ENCODE results near the gene ATP6V1D.
"Not testable (repeated sequence)": the region's sequence is repeated elsewhere in the genome, so short reads cannot be mapped to it uniquely, and the experiment has no call there.

The ATP6V1D gene

DNA sequence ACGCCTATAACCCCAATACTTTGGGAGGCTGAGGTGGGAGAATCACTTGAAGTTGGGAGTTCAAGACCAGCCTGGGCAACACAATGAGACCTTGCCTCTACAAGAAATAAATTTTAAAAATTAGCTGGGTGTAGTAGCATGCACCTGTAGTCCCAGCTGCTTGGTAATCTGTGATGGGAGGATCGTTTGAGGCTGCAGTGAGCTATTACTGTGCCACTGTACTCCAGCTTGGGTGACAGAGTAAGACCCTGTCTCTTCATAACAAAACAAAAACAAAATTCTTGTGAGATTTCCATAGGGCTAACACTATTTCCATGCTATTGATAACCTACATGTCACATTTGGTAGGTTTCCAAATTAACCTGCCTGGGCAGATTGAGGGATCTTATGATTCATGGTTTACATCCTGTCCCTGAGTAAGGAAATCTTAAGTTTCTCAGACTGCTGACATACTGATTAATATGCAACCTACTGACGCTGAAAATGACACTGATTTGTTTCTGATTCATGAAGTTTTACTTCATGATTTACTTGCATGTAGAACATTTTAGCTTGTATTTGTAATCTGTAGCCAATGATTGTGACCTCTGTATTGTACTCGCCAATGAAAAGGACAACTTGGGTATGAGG, 15.9 kb downstream of the ATP6V1D start:
- Histone ChIP-seq H3K36me3 (ENCODE audit: insufficient read depth, low read length) (peaks cover 61% of the 10 kb centered on the region), H3K79me2 (ENCODE audit: insufficient read depth, low read length) (no peaks in the 10 kb centered on the region), H3K4me2 (ENCODE audit: insufficient read depth, low read length) (no peak overlapping the region), H3K27ac (ENCODE audit: low read length) (no peak overlapping the region), H3K9me3 (ENCODE audit: insufficient read depth, low read length, severe bottlenecking) (no peaks in the 10 kb centered on the region), H2AFZ (ENCODE audit: low read depth, low read length) (no peak overlapping the region), H3K27me3 (ENCODE audit: insufficient read depth, low read length, poor library complexity) (no peaks in the 10 kb centered on the region), H3K4me1 (ENCODE audit: insufficient read depth, low read length) (no peaks in the 10 kb centered on the region), H3K4me3 (ENCODE audit: low read depth in 1 of 2, low read length in 2 of 2) (no peak overlapping the region), H4K20me1 (ENCODE audit: insufficient read depth, low read length) (no peaks in the 10 kb centered on the region), H3K9ac (ENCODE audit: low read depth, low read length) (no peak overlapping the region)
- DNase-seq (no peak), ATAC-seq (ENCODE audit: insufficient read depth, low read depth) (no peak)
- TF ChIP-seq, protein P1, sequence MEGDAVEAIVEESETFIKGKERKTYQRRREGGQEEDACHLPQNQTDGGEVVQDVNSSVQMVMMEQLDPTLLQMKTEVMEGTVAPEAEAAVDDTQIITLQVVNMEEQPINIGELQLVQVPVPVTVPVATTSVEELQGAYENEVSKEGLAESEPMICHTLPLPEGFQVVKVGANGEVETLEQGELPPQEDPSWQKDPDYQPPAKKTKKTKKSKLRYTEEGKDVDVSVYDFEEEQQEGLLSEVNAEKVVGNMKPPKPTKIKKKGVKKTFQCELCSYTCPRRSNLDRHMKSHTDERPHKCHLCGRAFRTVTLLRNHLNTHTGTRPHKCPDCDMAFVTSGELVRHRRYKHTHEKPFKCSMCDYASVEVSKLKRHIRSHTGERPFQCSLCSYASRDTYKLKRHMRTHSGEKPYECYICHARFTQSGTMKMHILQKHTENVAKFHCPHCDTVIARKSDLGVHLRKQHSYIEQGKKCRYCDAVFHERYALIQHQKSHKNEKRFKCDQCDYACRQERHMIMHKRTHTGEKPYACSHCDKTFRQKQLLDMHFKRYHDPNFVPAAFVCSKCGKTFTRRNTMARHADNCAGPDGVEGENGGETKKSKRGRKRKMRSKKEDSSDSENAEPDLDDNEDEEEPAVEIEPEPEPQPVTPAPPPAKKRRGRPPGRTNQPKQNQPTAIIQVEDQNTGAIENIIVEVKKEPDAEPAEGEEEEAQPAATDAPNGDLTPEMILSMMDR (IDR thresholded peaks at IDR 0.05; ENCODE audit: borderline replicate concordance, extremely low read depth, low read length, poor library complexity, severe bottlenecking), result no peak
- no peak for TF ChIP-seq EZH2 (IDR thresholded peaks at IDR 0.05; ENCODE audit: borderline replicate concordance, low read depth, low read length, severe bottlenecking)

DNA sequence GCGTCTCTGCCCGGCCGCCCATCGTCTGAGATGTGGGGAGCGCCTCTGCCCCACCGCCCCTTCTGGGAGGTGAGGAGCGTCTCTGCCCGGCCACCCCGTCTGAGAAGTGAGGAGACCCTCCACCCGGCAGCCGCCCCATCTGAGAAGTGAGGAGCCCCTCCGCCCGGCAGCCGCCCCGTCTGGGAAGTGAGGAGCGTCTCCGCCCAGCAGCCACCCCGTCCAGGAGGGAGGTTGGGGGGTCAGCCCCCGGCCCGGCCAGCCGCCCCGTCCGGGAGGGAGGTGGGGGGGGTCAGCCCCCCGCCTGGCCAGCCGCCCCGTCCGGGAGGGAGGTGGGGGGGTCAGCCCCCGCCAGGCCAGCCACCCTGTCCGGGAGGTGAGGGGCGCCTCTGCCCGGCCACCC, 18.4 kb downstream of the ATP6V1D start:
- H3K27ac ChIP-seq (ENCODE audit: low read length); H3K27me3 ChIP-seq (ENCODE audit: insufficient read depth, low read length, poor library complexity); H3K4me3 ChIP-seq (ENCODE audit: low read depth in 1 of 2, low read length in 2 of 2); DNase-seq; H3K4me2 ChIP-seq (ENCODE audit: insufficient read depth, low read length); H3K79me2 ChIP-seq (ENCODE audit: insufficient read depth, low read length); H3K9ac ChIP-seq (ENCODE audit: low read depth, low read length); H3K4me1 ChIP-seq (ENCODE audit: insufficient read depth, low read length); H3K9me3 ChIP-seq (ENCODE audit: insufficient read depth, low read length, severe bottlenecking); ATAC-seq (ENCODE audit: insufficient read depth, low read depth); H2AFZ ChIP-seq (ENCODE audit: low read depth, low read length); H4K20me1 ChIP-seq (ENCODE audit: insufficient read depth, low read length): not testable (repeated sequence)
- H3K36me3 ChIP-seq (ENCODE audit: insufficient read depth, low read length), result peaks cover 62% of the 10 kb centered on the region

DNA sequence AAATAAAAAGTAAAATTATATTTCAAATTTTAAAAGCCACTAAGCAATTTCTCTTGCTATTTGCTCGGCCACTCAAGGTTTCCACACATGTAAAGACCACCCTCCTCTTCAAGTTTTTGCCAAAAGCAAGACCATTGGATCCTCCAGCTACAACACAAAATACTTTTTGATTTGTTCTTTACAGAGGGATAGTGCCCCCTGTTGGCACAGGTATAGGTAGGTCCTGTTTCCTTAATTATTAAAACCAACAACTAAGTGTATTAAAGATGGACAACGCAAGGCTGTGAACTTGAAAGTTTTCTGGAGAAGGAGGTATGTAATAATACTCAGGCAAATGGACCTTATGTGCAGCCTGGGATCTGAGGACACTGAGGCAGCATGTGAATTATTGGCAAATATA, 23.8 kb downstream of the ATP6V1D start:
- TF ChIP-seq, protein P1 (IDR thresholded peaks at IDR 0.05; ENCODE audit: borderline replicate concordance, extremely low read depth, low read length, poor library complexity, severe bottlenecking), result peak; percentile 60
- TF ChIP-seq EZH2 (IDR thresholded peaks at IDR 0.05; ENCODE audit: borderline replicate concordance, low read depth, low read length, severe bottlenecking), result no peak
- Histone ChIP-seq H3K9ac (ENCODE audit: low read depth, low read length) (no peak overlapping the region), H3K9me3 (ENCODE audit: insufficient read depth, low read length, severe bottlenecking) (no peaks in the 10 kb centered on the region), H3K27ac (ENCODE audit: low read length) (no peak overlapping the region), H3K27me3 (ENCODE audit: insufficient read depth, low read length, poor library complexity) (no peaks in the 10 kb centered on the region), H4K20me1 (ENCODE audit: insufficient read depth, low read length) (no peaks in the 10 kb centered on the region), H3K79me2 (ENCODE audit: insufficient read depth, low read length) (no peaks in the 10 kb centered on the region), H3K36me3 (ENCODE audit: insufficient read depth, low read length) (peaks cover 79% of the 10 kb centered on the region), H3K4me3 (ENCODE audit: low read depth in 1 of 2, low read length in 2 of 2) (no peak overlapping the region), H2AFZ (ENCODE audit: low read depth, low read length) (no peak overlapping the region), H3K4me2 (ENCODE audit: insufficient read depth, low read length) (no peak overlapping the region), H3K4me1 (ENCODE audit: insufficient read depth, low read length) (no peaks in the 10 kb centered on the region)
- DNase-seq, result peak; percentile 14
- ATAC-seq (ENCODE audit: insufficient read depth, low read depth), result no peak

DNA sequence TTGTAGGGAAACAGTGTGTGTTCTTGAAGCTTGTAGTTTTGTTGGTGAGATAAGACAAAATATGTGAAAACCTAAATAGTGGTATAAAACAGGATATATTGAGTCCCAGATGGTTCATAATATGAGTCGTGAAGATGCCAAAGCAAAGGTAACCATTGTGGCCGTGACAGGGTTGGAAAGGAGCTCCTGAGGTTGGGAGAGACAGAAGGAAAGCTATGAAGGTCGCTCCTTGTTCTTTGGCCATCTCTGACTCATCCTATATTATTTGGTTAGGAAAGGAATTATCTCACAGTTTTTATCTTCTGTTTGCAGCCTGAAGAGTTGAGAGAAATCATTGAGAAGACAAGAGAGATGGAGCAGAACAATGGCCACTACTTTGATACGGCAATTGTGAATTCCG, 27.1 kb downstream of the ATP6V1D start:
- Histone ChIP-seq H3K27ac (ENCODE audit: low read length) (no peak overlapping the region), H3K9ac (ENCODE audit: low read depth, low read length) (no peak overlapping the region), H4K20me1 (ENCODE audit: insufficient read depth, low read length) (no peaks in the 10 kb centered on the region), H3K4me2 (ENCODE audit: insufficient read depth, low read length) (no peak overlapping the region), H3K79me2 (ENCODE audit: insufficient read depth, low read length) (no peaks in the 10 kb centered on the region), H3K36me3 (ENCODE audit: insufficient read depth, low read length) (peaks cover 54% of the 10 kb centered on the region), H3K27me3 (ENCODE audit: insufficient read depth, low read length, poor library complexity) (no peaks in the 10 kb centered on the region), H2AFZ (ENCODE audit: low read depth, low read length) (no peak overlapping the region), H3K4me1 (ENCODE audit: insufficient read depth, low read length) (no peaks in the 10 kb centered on the region), H3K9me3 (ENCODE audit: insufficient read depth, low read length, severe bottlenecking) (no peaks in the 10 kb centered on the region), H3K4me3 (ENCODE audit: low read depth in 1 of 2, low read length in 2 of 2) (no peak overlapping the region)
- TF ChIP-seq, protein P1 (IDR thresholded peaks at IDR 0.05; ENCODE audit: borderline replicate concordance, extremely low read depth, low read length, poor library complexity, severe bottlenecking), result no peak
- no peak for TF ChIP-seq EZH2 (IDR thresholded peaks at IDR 0.05; ENCODE audit: borderline replicate concordance, low read depth, low read length, severe bottlenecking)
- DNase-seq, result no peak
- no peak for ATAC-seq (ENCODE audit: insufficient read depth, low read depth)
